IMR-90 (cell line): ENCODE data around the gene ALDOA. TPM values are rescaled to one million over a fixed set of nuclear protein-coding genes. Genes with fewer than 3 reads are reported as not detected.
A peak's percentile ranks its signal among the peaks of the same experiment; 100 is the strongest.

ENCODE experiments used
- ATAC-seq: fragments of 200-7000 bp; cut with Tn5 transposase; 2 replicates; pipeline ENCODE4 v1.9.1; 2020; ENCODE audit warnings: low read depth, mild to moderate bottlenecking, moderate library complexity
- BruUV-seq: library from RNA; stranded (reverse); fragments of 400-500 nt; replicated peaks from 2 replicates; lab custom pipeline; 2021; lab: Mats Ljungman, UMichigan
- CTCF ChIA-PET: fragments of 300-600 bp; formaldehyde crosslinking; extraction: SDS; loops from one replicate; lab custom pipeline; 2021; ENCODE audit warnings: antibody characterized with exemption; lab: Yijun Ruan, JAX
- POLR2A ChIA-PET: fragments of 300-600 bp; sonication (Branson Sonifier 250); formaldehyde crosslinking; loops from one replicate; lab custom pipeline; 2022; ENCODE audit warnings: antibody characterized with exemption; ENCODE audit not compliant: unreplicated experiment; lab: Charles Lee
- DNase-seq: peaks from one replicate; pipeline ENCODE4 v3.0.0; 2013
- H2AFZ ChIP-seq: replicated peaks from 2 replicates; pipeline ENCODE3; 2013; ENCODE audit warnings: low read length, mild to moderate bottlenecking; ENCODE audit not compliant: poor library complexity
- H2AK5ac ChIP-seq: 2 replicates; pipeline ENCODE4 v1.6.1; 2013; ENCODE audit warnings: low read depth, low read length, inconsistent platforms
- H2AK9ac ChIP-seq: replicated peaks from 2 replicates; pipeline ENCODE3; 2013; ENCODE audit warnings: mild to moderate bottlenecking, low read depth, low read length, moderate library complexity; ENCODE audit not compliant: poor library complexity
- H2BK120ac ChIP-seq: 2 replicates; pipeline ENCODE4 v1.6.1; 2013; ENCODE audit warnings: low read depth, low read length, inconsistent platforms
- H2BK15ac ChIP-seq: 3 replicates; pipeline ENCODE4 v1.6.1; 2013; ENCODE audit warnings: low read depth, low read length, inconsistent platforms
- H2BK20ac ChIP-seq: 2 replicates; pipeline ENCODE4 v1.6.1; 2013; ENCODE audit warnings: low read depth, mild to moderate bottlenecking, inconsistent platforms, low read length, moderate library complexity
- H2BK5ac ChIP-seq: 2 replicates; pipeline ENCODE4 v1.6.1; 2013; ENCODE audit warnings: mild to moderate bottlenecking, low read depth, low read length, inconsistent platforms; ENCODE audit not compliant: poor library complexity, severe bottlenecking
- H3K14ac ChIP-seq: replicated peaks from 2 replicates; pipeline ENCODE4 v1.6.1; 2013; ENCODE audit warnings: low read depth, low read length, inconsistent platforms
- H3K18ac ChIP-seq: 2 replicates; pipeline ENCODE4 v1.6.1; 2013; ENCODE audit warnings: low read depth, low read length, control low read depth
- H3K23ac ChIP-seq: 2 replicates; pipeline ENCODE4 v1.6.1; 2013; ENCODE audit warnings: low read depth, low read length, inconsistent platforms
- H3K27ac ChIP-seq: 2 replicates; pipeline ENCODE4 v1.5.1; 2013; ENCODE audit warnings: mild to moderate bottlenecking, control low read depth, low read length; ENCODE audit not compliant: insufficient read depth
- H3K27me3 ChIP-seq: 2 replicates; pipeline ENCODE4 v1.6.1; 2013; ENCODE audit warnings: low read length; ENCODE audit not compliant: control insufficient read depth, insufficient read depth
- H3K36me3 ChIP-seq: 2 replicates; pipeline ENCODE4 v1.6.1; 2013; ENCODE audit warnings: low read length, mixed read lengths; ENCODE audit not compliant: control insufficient read depth, insufficient read depth
- H3K4ac ChIP-seq: 2 replicates; pipeline ENCODE4 v1.6.1; 2013; ENCODE audit warnings: low read depth, low read length, inconsistent platforms
- H3K4me1 ChIP-seq: 2 replicates; pipeline ENCODE4 v1.6.1; 2013; ENCODE audit warnings: low read length, mixed read lengths; ENCODE audit not compliant: control insufficient read depth, insufficient read depth
- H3K4me2 ChIP-seq: 2 replicates; pipeline ENCODE4 v1.6.1; 2013; ENCODE audit warnings: low read depth, mild to moderate bottlenecking, control low read depth, low read length, moderate library complexity
- H3K4me3 ChIP-seq: 2 replicates; pipeline ENCODE4 v1.5.1; 2013; ENCODE audit warnings: low read depth, mild to moderate bottlenecking, control low read depth, low read length, moderate library complexity; ENCODE audit not compliant: insufficient read depth
- H3K56ac ChIP-seq: 2 replicates; pipeline ENCODE4 v1.6.1; 2013; ENCODE audit warnings: low read length, inconsistent platforms; ENCODE audit not compliant: insufficient read depth; ENCODE audit errors: extremely low read depth
- H3K79me1 ChIP-seq, 2 experiments: 2 replicates each; pipeline ENCODE4 v1.6.1; 2013; ENCODE audit warnings: low read length in 2 of 2, inconsistent platforms in 1 of 2, low read depth in 1 of 2
- H3K9ac ChIP-seq: 2 replicates; pipeline ENCODE4 v1.6.1; 2013; ENCODE audit warnings: low read depth, low read length, control low read depth
- H3K9me1 ChIP-seq: 2 replicates; pipeline ENCODE4 v1.6.1; 2013; ENCODE audit warnings: low read length, inconsistent platforms; ENCODE audit not compliant: insufficient read depth
- H3K9me3 ChIP-seq: 2 replicates; pipeline ENCODE4 v1.6.1; 2013; ENCODE audit warnings: low read length; ENCODE audit not compliant: control insufficient read depth, insufficient read depth
- H4K20me1 ChIP-seq: 2 replicates; pipeline ENCODE4 v1.6.1; 2013; ENCODE audit warnings: low read length, inconsistent platforms; ENCODE audit not compliant: insufficient read depth
- H4K5ac ChIP-seq: 2 replicates; pipeline ENCODE4 v1.6.1; 2013; ENCODE audit warnings: mild to moderate bottlenecking, low read depth, low read length, control low read depth
- H4K8ac ChIP-seq, 2 experiments: 2 replicates each; pipeline ENCODE4 v1.6.1; 2013; ENCODE audit warnings: low read depth in 2 of 2, low read length in 2 of 2, control low read depth in 1 of 2, inconsistent platforms in 1 of 2
- H4K91ac ChIP-seq: 2 replicates; pipeline ENCODE4 v1.6.1; 2013; ENCODE audit warnings: low read depth, low read length, inconsistent platforms; ENCODE audit not compliant: insufficient read depth
- BHLHE40 ChIP-seq: fragments of 150-350 bp; IDR thresholded peaks from 2 replicates; pipeline ENCODE4 v1.6.1; 2016; ENCODE audit warnings: mild to moderate bottlenecking, low read depth, low read length
- MXI1 ChIP-seq: IDR thresholded peaks from 2 replicates; pipeline ENCODE4 v1.6.1; 2012; ENCODE audit warnings: low read depth, mild to moderate bottlenecking, low read length, moderate library complexity, borderline replicate concordance
- RAD21 ChIP-seq: IDR thresholded peaks from 2 replicates; pipeline ENCODE4 v1.6.1; 2012; ENCODE audit warnings: low read length, improper control_type of control experiment
- WGBS, 2 experiments: methylation state at CpG; one replicate each; pipeline versions ENCODE4 v1.1.5 to v1.1.7; 2013; ENCODE audit warnings: missing lambda C conversion rate in 2 of 2; ENCODE audit not compliant: insufficient read length in 1 of 2; ENCODE audit errors: extremely low coverage in 2 of 2; 5-methylcytosine and 5-hydroxymethylcytosine counted together
- dilution Hi-C: fragments of 300-500 bp; cut with HindIII; formaldehyde crosslinking; loops from one replicate; pipeline ENCODE4 v1.14.3; 2018; ENCODE audit warnings: low sequenced_read_pairs; ENCODE audit not compliant: unreplicated experiment
- in situ Hi-C: fragments of 300-500 bp; cut with MboI; formaldehyde crosslinking; loops from 3 replicates; pipeline ENCODE4 v1.14.3; 2019; ENCODE audit warnings: low sequenced_read_pairs, inconsistent platforms, mixed read lengths
- intact Hi-C: fragments of 100-400 bp; cut with micrococcal nuclease; formaldehyde crosslinking; loops from 2 replicates; pipeline ENCODE4 v1.10.0; 2022
- polyA plus RNA-seq, 3 experiments: library from polyadenylated mRNA; depleted of rRNA; stranded (reverse); fragments of >200 nt; gene quantifications; 2 replicates each; pipeline ENCODE4 v1.2.3, GENCODE V29; 2012; ENCODE audit warnings: low replicate concordance in 1 of 3
- total RNA-seq: library from RNA; depleted of rRNA; stranded (reverse); fragments of >200 nt; gene quantifications from 2 replicates; pipeline ENCODE4 v1.2.3, GENCODE V29; 2012
- TF ChIP-seq, protein P1 (sequence below): conservative IDR thresholded peaks from 2 replicates; pipeline ENCODE4 v1.5.1; 2012; ENCODE audit warnings: mild to moderate bottlenecking, low read depth, low read length, improper control_type of control experiment

ALDOA gene
- total and polyA plus RNA-seq, 2 of the 4 experiments (the other 2 are of a cell fraction): 1,697 to 1,990 TPM

DNA sequence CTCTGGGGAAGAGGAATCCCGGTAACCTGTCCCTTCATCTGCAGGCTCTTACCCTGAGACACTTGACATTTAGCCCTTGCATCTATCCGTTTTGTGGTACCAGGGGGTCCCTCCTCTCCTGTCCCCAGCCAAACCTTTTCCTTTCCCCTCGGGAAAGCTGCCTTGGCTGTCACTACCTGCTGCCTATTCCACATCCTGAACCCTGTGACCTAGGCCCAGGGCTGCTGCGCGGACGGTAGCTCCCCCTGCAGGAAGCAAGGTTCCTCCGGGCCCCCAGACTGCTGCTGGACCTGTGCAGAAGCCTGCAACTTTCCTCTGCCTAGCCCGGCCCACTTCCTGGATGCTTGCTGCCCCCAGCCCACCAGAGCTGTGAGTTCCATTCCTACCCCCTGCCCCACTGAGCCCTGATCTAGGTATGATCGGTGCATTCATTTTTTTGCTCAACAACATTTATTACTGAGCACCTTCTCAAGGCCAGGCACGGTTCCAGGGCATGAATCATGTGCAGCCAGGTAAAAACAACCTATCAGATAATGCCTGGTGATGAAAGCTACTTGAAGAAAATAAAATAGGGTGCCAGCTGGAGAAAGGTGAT lies 10.5 kb upstream of the ALDOA start:
- Histone ChIP-seq H2BK20ac (0 out of 2 replicates have a peak overlapping the region, but pooled peaks have one; percentile 36), H4K20me1 (no peaks in the 10 kb centered on the region; the same call in 1 of the 2 replicates), H3K9ac (no peak overlapping the region), H2AK5ac (peak overlapping the region; percentile 95; the same call in 1 of the 2 replicates), H3K4ac (no peak overlapping the region), H3K4me2 (no peak overlapping the region), H3K9me1 (peaks cover 14% of the 10 kb centered on the region), H2BK15ac (no peak overlapping the region), H3K9me3 (no peaks in the 10 kb centered on the region), H4K5ac (no peak overlapping the region), H3K4me1 (peaks cover 7% of the 10 kb centered on the region), H3K4me3 (no peak overlapping the region), H3K79me1 (peaks cover 6 to 42% of the 10 kb centered on the region in 2 experiments; a peak in 2 of 4 replicates), H4K8ac (peak overlapping the region in 1 of 2 experiments; percentile 27; a peak in 1 of 4 replicates), H4K91ac (no peak overlapping the region), H2BK120ac (peak overlapping the region; percentile 1; the same call in 1 of the 2 replicates), H2AFZ (peak overlapping the region; percentile 49), H2BK5ac (no peak overlapping the region), H3K14ac (0 out of 2 replicates have a peak overlapping the region, but pooled peaks have one; percentile 71), H3K27ac (no peak overlapping the region), H3K18ac (no peak overlapping the region), H3K36me3 (peaks cover 2% of the 10 kb centered on the region; the same call in 1 of the 2 replicates), H2AK9ac (peak overlapping the region; percentile 79), H3K23ac (no peak overlapping the region), H3K56ac (no peak overlapping the region), H3K27me3 (no peaks in the 10 kb centered on the region)
- no peak for ATAC-seq
- 39% methylated on average over 4 of the region's 10 CpGs; no CpG with 5 or more reads in 1 of the 2 experiments for WGBS, 2 experiments
- ChIA-PET CTCF (interaction anchor here (1.0 to 1.6 kb wide), 3 partner anchors 9 to 12 kb away, joined by 3 to 7 read pairs (median 3); partner anchors contain the start of gene ALDOA), POLR2A (interaction anchor here (1.0 kb wide), 1 partner anchor 10 kb away, joined by 6 read pairs; the partner anchor contains the start of gene ALDOA)
- in situ Hi-C loops (no loop called here), dilution Hi-C loops (no loop called here), intact Hi-C loops (no loop called here)
- no TSS peak for BruUV-seq
- no peak for DNase-seq
- TF ChIP-seq MXI1 (no peak), RAD21 (no peak), BHLHE40 (no peak)
- TF ChIP-seq, protein P1, sequence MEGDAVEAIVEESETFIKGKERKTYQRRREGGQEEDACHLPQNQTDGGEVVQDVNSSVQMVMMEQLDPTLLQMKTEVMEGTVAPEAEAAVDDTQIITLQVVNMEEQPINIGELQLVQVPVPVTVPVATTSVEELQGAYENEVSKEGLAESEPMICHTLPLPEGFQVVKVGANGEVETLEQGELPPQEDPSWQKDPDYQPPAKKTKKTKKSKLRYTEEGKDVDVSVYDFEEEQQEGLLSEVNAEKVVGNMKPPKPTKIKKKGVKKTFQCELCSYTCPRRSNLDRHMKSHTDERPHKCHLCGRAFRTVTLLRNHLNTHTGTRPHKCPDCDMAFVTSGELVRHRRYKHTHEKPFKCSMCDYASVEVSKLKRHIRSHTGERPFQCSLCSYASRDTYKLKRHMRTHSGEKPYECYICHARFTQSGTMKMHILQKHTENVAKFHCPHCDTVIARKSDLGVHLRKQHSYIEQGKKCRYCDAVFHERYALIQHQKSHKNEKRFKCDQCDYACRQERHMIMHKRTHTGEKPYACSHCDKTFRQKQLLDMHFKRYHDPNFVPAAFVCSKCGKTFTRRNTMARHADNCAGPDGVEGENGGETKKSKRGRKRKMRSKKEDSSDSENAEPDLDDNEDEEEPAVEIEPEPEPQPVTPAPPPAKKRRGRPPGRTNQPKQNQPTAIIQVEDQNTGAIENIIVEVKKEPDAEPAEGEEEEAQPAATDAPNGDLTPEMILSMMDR: peak; percentile 35
